ENCODE data around the gene NAIF1. TPM values are rescaled to one million over a fixed set of nuclear protein-coding genes. Genes with fewer than 3 reads are reported as not detected.

The NAIF1 gene
- total RNA-seq, 4 donors from 2014 or later, result 3.6 to 7.4 (median 6.9) TPM

DNA sequence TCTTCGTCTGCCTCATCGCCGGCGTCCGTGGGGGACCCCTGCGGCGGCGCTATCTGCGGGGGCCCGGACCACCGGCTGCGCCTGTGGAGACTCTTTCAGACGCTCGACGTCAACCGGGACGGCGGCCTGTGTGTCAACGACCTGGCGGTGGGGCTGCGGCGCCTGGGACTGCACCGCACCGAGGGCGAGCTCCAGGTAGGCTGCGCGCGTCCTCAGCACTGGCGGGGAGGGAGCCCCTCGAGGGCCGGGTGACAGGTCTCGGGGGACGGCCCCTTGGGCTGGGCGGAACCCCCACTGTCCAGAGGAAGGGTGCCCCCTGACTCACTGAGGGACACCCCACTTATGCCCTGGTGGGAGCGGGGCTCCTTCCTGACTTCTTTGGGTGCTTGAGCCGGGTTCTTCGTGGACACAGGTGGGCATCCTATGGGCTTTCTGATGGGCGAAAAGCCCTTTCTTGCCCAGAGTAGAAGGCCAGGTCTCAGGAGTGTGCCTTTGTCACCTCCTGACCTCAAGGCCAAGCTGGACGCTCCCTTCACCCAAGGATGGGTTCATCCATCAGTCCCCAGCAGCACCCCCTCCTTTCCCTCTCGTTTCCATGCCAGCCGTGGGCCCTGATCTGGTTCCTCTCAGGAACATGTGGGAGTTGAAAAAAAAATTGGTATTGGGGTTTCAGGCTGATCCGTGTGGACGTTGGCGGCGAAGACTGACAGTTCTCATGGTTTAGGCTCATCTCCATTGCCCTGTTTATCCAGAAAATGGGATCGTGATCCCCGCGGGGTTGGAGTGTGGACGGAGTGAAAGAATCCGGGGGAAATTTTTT, 1.5 kb upstream of the NAIF1 start:
- intact Hi-C loops (cut with DNase I; ENCODE audit: low total_unique reads), result no loop called here
- DNase-seq, result peak in 1 of 2 donors; percentile 39

DNA sequence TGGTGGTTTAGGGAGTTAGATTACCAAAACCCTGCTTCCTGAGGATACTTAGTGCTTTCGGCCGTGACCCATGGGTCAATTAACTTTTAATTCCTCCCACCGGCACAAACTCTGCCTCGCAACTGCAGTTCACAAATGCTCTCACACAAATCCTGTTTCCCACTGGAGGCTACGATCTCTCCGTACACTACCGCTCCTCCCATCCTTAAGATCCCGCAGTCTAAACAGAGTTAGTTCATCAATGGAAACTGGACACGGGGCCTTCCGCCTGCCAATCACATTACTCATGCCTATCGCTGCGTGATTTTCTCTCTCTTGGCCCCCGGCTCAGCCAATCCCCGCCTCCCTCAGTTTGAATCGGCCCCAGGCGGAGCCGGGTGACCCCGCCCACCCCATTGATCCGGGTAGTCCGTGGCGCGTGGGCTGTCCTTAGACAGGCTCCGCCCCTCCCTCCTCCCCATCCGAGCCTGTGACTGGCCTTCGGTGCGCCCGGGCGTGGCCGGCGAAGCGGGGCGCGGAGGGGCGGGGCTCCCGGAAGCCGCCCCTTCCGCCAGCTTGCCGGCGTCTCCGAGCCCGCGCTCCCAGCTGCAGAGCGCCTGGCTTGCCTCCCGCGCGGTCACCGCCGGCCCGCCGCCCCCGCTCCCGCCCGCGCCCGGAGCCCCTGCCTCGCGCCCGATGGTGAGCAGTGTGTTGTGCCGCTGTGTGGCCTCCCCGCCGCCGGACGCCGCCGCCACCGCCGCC, 695 bp upstream of the NAIF1 start, which contains the start of gene SLC25A25:
TSS of gene SLC25A25 (plus strand) at position 588 of the 741 bp plus-strand sequence. CDS start at position 676, 88 bp downstream.
- Histone ChIP-seq H3K4me3 (peak within 1 kb of the TSS; percentile 74 to 94 (median 90)), H3K27ac (peak within 1 kb of the TSS; percentile 92 to 100 (median 96)), H3K27me3 (no peaks in the 10 kb centered on the region), H3K9me3 (no peaks in the 10 kb centered on the region), H3K36me3 (peaks cover 0 to 7% of the 10 kb centered on the region in 2 donors), H3K4me1 (peaks cover 35 to 40% of the 10 kb centered on the region in 2 donors)
- intact Hi-C loops (cut with DNase I; ENCODE audit: low total_unique reads), result no loop called here
- peak; percentile 99 for DNase-seq
- ATAC-seq, result peak; percentile 74 to 75
- in situ Hi-C loops (cut with MboI; ENCODE audit: low sequenced_read_pairs in 4 of 4), result no loop called here
- peak; percentile 88 to 92 for TF ChIP-seq POLR2A (IDR thresholded peaks at IDR 0.05)
- TF ChIP-seq, protein P1, sequence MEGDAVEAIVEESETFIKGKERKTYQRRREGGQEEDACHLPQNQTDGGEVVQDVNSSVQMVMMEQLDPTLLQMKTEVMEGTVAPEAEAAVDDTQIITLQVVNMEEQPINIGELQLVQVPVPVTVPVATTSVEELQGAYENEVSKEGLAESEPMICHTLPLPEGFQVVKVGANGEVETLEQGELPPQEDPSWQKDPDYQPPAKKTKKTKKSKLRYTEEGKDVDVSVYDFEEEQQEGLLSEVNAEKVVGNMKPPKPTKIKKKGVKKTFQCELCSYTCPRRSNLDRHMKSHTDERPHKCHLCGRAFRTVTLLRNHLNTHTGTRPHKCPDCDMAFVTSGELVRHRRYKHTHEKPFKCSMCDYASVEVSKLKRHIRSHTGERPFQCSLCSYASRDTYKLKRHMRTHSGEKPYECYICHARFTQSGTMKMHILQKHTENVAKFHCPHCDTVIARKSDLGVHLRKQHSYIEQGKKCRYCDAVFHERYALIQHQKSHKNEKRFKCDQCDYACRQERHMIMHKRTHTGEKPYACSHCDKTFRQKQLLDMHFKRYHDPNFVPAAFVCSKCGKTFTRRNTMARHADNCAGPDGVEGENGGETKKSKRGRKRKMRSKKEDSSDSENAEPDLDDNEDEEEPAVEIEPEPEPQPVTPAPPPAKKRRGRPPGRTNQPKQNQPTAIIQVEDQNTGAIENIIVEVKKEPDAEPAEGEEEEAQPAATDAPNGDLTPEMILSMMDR (IDR thresholded peaks at IDR 0.05 in 4 of 5, conservative IDR thresholded peaks at IDR 0.05 in 1 of 5), result no peak

More for the DNA sequence above, 1.5 kb upstream of the NAIF1 start:
- in situ Hi-C loops (cut with MboI; ENCODE audit: low sequenced_read_pairs in 4 of 4), result no loop called here
- H3K36me3 ChIP-seq, result no peaks in the 10 kb centered on the region
- no peaks in the 10 kb centered on the region for H3K9me3 ChIP-seq
- ATAC-seq, result peak in 1 of 2 donors; percentile 12
- H3K27me3 ChIP-seq, result no peaks in the 10 kb centered on the region
- H3K27ac ChIP-seq, result peak overlapping the region; percentile 92 to 100 (median 96)
- TF ChIP-seq, protein P1 (IDR thresholded peaks at IDR 0.05 in 4 of 5, conservative IDR thresholded peaks at IDR 0.05 in 1 of 5), result peak in 1 of 5 experiments; percentile 8
- TF ChIP-seq POLR2A (IDR thresholded peaks at IDR 0.05), result no peak
- H3K4me3 ChIP-seq, result peak overlapping the region; percentile 74 to 94 (median 90)
- peaks cover 43 to 48% of the 10 kb centered on the region in 2 donors for H3K4me1 ChIP-seq

DNA sequence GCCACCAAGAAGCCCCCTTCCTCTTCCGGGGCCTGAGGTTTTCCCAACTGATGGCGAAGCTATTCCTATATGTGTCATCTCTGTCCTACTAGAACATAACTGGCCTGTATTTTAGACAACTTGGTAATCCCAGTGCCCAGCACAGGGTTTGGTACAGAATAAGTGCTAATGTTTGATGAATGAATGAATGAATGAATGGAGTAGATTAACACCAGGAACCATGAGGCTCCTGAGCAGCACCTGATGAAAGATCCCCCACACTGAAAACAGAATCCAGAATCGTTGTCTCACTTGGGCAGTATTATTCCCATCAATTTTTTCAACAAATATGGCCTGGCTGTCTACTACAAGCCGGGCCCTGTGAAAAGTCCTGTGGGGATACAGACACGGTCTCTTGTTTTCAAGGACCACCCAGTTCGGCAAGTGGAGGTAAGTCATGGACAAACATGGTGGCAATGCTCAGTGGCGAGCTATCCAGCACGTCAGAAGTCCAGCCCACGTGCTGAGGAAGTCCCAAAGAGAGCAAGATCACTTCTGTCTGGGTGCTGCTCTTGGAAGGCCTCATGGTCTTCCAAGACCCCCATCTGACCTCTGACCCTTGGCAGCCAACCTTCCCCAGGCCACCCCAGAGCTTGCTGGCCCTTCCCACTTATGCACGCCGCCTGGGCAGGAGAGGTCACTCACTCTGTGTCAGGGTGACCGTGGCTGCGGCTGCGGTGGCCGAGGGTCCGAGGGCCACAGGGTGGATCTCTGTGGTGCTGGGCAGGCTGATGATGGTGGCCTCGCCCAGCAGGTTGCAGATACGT, 1.0 kb downstream of the NAIF1 start:
- intact Hi-C loops (cut with DNase I; ENCODE audit: low total_unique reads) (no loop called here), in situ Hi-C loops (cut with MboI; ENCODE audit: low sequenced_read_pairs in 4 of 4) (no loop called here)
- no peak for DNase-seq
- ATAC-seq, result no peak
- no peaks in the 10 kb centered on the region for H3K27me3 ChIP-seq
- peaks cover 0 to 12% of the 10 kb centered on the region in 2 donors for H3K36me3 ChIP-seq
- peak overlapping the region; percentile 77 to 100 (median 92) for H3K27ac ChIP-seq
- TF ChIP-seq, protein P1 (IDR thresholded peaks at IDR 0.05 in 4 of 5, conservative IDR thresholded peaks at IDR 0.05 in 1 of 5), result no peak
- TF ChIP-seq POLR2A (IDR thresholded peaks at IDR 0.05), result no peak
- H3K9me3 ChIP-seq, result no peaks in the 10 kb centered on the region
- H3K4me1 ChIP-seq, result peaks cover 27 to 30% of the 10 kb centered on the region in 2 donors
- peak overlapping the region; percentile 46 to 74 (median 62) for H3K4me3 ChIP-seq
